TTC549 (cell line): ENCODE data around the gene MLLT10.

Source experiments
- FAIRE-seq: peaks from 2 replicates; lab custom pipeline; 2012; peaks lifted over from hg19 to GRCh38; lab: Jason Lieb, UNC

MLLT10 gene

DNA sequence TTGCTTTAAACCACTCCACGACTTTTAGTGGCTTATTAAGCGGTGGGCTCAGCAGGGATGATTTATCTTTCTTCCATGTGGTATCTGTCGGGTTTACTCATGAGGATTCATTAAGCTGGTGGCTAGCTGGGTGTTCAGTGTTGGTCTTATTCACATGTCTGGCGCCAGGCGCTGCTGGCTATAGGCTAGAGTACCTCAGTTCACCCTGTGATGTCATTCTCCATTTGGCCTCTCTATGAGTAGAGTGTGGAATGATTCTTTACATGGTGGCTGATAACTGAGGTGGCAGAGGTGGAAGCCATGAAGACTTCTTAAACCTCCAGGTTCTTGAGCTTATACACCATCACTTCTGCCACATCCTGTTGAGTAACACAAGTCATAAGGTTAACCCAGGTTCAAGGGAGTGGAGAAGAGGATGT lies 115.4 kb downstream of the MLLT10 start:
- FAIRE-seq: no peak

DNA sequence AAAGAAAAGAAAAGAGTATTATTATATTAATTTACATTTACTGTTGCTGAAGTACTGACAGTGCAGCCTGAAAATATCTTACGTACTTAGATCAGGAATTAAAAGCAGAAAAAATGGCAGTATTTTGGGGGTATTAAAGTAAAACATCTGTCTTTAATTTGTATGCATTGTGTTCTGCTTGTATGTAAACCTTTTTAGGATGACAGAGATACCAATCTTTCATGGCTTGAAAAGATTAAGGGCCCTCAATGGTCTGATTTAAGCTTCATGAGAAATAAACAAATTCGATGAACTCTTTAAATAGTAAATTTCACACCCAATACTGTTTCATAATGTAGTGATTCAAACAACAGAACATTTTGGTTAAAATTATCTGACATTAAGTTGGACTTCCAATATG lies 116.3 kb downstream of the MLLT10 start:
- FAIRE-seq: no peak

DNA sequence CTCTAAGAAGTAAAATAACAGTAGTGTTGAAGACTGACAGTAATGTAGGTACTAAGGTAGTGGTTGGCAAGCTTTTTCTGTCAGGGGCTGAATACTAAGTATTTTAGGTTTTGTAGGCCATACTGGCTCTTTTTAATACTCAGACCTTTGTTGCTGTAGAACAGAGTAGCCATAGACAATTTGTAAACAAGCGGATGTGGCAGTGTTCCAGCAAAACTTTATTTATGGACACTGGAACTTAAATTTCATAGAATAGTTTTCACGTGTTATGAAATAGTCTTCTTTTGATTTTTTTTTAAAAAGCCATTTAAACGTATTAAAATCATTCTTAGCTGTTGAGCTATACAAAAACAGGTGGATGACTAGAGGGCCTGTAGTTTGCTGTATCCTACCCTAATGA lies 121.2 kb downstream of the MLLT10 start:
- no peak for FAIRE-seq

DNA sequence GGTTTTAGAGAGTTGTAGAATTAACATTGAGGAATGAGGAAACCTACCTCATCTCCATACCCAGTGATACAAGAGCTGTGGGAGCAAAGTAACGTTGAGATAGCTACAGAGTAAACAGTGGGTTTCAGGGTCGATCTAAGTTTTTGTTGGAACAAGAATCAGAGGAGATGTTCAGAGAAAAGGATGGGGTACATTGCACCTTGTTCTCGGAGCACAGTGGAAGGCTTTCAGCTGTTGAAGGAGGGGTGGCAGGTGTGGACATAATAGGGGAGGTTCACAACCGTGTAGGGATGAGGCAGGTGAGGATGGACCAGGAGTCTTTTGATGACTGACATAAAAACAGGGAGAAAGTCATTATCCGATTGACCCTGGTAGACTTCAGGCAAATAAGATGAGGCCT lies 121.7 kb downstream of the MLLT10 start:
- FAIRE-seq: no peak

DNA sequence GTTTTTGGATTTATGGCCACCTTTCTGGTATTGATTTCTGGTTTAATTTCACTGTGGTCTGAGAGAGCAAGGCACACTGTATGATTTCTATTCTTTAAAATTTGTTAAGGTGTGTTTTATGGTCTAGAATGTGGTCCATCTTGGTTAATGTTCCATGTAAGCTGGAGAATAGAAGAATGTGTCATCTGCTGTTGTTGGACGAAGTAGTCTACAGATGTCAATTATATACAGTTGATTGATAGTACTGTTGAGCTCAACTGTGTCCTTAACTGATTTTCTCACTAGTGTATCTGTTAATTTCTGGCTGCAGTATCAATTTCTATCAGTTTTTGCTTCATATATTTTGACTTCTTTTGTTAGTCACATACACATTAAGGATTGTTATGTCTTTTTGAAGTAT lies 127.1 kb downstream of the MLLT10 start:
- FAIRE-seq: no peak

DNA sequence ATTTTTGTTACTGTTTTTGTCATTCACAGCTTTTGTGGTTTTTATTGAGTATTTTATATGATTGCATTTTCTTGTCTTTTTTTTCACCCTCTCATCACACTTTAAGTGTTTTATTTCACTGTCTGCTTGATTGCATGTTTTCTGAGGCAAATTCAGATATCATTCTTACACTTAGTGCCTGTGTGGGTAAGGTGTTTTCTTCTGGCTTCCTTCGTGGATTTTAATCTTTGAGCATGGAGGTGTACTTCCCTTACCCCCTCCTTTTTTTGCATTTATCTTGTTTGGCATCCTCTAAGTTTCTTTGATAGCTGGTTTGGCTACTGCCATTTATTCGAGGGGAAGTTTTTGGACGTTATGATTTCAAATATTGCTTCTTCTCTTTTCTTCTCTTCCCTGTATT lies 127.9 kb downstream of the MLLT10 start:
- FAIRE-seq: no peak

DNA sequence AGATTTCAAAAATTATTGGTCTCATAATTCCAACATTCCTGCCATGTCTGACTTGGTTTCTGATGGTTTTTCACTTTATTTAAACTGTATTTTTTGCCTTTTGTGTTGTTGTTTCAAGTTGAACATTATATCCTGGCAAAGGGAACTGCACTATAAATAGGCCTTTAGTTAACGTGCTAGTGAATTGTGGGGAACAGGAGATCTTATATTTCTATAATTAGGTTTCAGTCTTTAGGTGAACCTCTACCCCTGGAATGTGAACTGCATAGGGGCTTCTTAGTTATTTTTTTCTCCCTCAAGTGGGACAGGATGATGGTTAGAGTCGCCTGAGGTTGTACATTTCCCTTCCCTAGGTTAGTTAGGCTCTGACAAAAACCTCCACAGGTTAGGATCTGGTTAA lies 128.6 kb downstream of the MLLT10 start:
- peak; percentile 20 for FAIRE-seq

DNA sequence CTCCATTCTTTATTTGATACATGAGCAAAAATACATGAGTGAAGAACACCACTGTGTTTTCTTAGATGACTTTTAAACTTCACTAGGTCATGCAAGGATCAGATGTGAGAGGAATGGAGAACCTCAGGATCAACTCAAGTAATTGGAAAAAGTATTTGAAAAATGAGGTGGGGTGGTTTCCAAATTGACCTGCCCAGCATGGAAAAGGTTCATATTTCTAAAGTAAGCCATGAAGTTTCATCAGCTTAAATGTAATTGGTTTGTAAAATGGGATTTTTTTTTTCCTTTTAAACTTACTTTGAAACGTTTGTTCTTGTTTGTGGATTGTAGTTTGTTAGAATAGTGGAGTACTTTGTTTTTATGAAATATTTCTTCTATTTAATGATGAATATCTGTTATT lies 134.8 kb downstream of the MLLT10 start:
- FAIRE-seq: no peak

DNA sequence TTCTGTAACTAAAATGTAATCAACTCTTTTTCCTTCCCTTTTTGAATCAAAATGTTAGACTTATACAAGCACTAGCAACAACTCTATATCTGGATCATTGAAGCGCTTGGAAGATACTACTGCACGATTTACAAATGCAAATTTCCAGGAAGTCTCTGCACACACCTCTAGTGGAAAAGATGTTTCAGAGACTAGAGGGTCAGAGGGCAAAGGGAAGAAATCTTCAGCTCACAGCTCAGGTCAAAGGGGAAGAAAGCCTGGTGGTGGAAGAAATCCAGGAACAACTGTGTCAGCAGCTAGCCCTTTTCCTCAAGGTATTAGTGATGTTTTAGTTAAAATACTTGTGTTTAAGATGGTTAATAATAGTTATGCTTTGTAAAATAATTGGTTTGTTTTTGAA lies 136.4 kb downstream of the MLLT10 start:
- FAIRE-seq: no peak

DNA sequence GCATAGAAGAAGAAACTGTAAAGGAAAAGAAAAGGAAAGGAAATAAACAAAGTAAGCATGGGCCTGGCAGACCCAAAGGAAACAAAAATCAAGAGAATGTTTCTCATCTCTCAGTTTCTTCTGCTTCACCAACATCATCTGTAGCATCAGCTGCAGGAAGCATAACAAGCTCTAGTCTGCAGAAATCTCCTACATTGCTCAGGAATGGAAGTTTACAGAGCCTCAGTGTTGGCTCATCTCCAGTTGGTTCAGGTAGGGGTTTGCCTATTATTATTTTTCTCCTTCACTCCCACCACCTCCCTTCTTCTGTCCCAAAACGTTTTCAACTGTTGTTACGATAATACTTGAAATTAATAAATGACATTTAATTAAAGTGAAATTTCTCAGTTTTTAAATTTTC lies 139.6 kb downstream of the MLLT10 start:
- no peak for FAIRE-seq

DNA sequence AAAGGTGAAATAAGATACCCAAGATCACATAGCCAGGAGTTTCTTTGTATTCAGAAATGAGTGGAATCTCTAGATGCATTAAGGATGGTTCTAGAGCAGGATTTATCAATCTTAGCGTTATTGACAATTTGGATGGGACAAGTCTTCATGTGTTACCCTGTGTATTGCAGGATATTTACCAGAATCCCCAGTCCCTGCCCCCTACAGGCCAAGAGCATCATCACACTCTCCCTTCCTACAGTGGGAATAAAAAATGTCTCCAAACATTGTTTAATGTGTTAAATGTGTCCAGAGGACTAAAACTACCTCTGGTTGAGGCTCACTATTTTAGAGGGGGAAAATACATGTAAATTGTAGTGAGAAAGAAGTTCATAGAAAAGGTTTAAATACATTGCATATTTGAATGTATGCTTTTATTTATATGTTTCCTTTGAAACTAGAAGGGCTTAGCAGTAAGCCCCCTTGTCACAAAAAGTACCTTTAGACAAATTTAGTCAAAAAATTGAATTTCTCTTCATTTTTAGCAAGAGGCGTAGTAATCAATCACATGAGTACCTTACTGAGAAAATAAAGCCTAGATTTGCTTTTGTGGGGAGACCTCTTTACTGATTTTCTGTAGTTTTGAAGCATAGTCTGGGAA lies 141.2 kb downstream of the MLLT10 start:
- no peak for FAIRE-seq

DNA sequence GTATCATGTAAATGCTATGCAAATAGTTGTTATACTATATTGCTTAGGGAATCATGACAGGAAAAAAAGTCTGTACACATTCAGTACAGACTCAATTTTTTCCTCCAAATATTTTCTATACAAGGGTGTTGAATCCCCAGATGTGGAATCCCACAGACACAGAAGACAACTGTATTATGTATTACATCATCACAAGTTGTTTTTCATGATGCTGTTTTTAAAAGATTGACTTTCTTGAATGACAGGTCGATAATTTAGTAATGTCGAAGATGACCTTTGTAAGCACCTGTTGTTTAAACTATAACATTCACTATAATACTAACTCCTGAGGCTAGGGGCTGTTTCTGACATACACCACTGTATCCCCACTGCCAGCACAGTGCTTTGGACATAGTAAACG lies 143.5 kb downstream of the MLLT10 start:
- no peak for FAIRE-seq

DNA sequence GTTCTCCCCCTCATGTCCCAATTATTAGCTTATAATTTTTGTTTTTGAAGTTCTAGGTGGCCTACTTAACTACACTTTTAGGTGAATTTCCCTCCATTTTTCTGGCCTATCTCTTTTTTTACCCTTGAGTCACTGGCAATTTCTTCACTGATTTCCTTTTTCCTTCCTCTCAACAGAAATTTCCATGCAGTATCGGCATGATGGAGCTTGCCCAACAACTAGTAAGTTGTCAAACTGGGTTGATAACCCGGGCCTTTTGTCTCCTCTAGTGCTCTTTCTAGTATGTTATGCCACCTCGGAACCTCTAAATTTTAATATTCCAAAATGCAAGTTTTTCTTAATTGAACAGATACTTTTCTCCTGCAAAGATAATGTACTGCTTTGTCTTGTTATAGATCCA lies 147.1 kb downstream of the MLLT10 start:
- no peak for FAIRE-seq

DNA sequence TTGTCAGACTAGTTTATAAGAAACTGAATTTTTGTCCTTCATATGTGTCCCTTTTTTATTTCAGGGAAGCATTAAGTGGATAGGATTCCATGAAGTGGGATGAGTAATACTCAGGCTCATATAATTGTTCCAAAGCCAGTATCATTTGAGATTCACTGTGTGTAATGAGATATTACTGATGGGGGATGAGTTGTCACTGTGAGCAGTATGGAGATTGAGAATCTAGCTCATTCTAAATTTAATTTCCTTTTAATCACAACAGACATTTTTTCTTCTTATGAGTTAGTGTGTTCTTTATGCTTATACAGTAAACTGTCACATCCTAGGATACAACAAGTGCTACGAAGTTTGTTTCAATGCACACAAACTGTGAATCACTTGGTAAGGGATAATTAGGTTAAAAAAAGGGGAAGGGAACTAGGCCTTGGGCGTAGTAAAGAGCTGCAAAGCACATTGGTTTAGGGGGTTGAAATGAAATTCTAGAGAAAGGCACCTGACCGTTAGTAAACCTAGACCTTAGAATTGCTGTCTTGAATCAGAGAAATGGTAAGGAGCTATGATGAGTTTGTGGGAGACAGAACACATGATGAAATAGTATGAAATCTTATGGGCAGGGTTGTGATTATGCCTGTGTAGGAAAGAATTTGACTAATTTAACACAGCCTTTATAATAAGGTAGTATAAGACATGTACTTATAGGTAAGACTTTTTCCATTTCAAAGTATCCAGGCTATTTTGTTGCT lies 153.4 kb downstream of the MLLT10 start:
- no peak for FAIRE-seq

DNA sequence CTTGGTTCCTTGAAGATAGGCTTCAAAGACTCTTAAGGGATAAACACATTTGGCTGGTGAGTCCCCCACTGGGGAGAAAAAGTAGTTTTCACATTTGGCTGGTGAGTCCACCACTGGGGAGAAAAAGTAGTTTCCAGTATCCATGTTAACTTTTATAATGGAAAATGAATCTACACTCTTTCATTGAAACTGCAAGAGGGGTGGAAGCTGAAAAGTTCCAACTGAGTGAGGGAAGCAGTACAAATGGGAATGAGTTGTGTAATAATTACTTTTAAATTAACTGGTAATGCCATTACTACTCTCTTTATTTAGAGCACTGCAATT lies 153.9 kb downstream of the MLLT10 start:
- FAIRE-seq: no peak

DNA sequence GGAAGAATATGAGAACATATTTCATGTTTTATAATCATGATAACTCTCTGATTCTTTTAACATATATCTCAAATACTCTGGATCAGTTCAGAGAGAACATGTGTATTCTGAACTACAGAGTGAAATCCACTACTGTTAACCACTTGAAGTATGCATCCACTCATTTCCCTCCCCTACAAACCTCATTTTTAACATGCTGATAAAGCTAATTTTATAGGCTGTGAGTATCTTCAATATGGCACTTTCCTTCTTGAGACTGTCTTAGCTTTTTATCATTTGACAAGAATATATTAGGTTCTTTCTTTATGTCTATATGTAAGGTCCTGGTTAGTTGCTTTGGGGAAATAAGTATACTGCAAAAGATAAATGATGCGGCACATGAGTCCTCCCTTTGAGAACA lies 154.8 kb downstream of the MLLT10 start:
- no peak for FAIRE-seq

DNA sequence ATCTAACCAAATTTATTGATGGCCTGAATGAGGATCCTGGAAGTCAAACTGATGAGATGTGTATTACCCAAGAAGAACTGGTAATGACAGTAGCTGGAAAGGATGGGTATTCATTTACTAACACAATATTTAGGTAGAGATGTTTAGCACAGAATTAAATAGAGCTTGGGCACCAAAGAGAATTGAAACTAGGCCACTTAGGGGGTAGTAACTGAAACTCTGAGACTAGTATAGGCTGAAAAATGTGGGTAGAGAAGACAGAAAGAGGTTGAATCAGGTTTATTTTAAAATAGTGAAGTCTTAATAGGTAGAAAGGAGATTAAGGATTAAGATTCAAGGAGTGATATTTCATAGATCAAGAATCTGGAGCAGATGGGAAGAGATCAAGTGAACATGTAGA lies 155.8 kb downstream of the MLLT10 start:
- FAIRE-seq: no peak

DNA sequence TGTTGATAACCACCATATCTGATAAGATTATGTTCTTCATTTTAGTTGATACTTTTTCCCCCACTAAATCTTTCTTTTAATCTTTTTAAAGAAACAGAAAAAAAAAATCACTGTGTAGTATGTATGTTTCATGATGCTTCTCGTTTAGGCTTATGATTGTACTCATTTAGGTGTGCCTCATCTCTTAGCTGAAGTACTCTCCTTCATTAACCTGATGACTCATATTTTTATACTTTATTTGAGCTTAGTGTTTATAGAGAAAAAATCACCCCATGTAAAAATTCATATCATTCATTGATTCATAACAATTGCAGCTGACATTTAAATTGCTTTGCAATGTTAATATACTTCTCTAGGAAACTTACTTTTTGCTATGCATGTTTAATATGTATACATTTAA lies 158.9 kb downstream of the MLLT10 start:
- no peak for FAIRE-seq

DNA sequence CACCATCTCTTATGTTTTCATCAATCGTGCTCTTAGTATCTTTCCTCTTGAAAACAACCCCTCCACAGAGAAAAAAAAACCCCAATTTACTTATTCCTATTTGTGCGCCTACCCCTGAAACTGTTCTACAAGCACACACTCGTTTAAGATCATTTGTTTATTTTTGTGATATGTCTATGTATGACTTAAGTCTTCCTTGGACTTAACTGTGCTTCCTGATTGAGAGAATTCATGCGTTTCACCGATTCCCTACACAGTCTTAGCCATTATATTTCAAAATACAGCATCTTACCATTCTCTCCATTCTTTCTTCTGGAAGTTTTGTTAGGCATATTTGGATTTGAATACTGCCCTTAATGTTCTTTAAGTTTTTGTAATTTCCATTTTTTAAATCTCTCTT lies 159.4 kb downstream of the MLLT10 start:
- no peak for FAIRE-seq

DNA sequence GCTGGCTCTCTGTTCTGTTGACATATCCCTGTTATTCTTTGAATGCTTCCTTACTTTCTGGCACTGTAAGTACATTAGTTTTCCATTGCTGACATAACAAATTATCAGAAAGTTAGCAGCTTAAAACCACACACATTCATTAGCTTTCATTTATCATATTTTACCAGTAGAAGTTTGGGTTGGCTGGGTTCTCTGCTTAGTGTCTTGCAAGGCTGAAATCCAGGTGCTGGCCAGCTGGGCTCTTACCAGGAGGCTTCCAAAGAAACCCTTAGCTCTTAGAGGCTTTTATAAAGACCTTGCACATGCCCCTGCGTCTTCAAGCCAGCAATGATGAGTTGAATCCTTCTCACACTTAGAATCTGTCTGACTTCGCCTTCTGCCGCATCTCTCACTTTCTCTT lies 160.6 kb downstream of the MLLT10 start:
- FAIRE-seq: no peak

DNA sequence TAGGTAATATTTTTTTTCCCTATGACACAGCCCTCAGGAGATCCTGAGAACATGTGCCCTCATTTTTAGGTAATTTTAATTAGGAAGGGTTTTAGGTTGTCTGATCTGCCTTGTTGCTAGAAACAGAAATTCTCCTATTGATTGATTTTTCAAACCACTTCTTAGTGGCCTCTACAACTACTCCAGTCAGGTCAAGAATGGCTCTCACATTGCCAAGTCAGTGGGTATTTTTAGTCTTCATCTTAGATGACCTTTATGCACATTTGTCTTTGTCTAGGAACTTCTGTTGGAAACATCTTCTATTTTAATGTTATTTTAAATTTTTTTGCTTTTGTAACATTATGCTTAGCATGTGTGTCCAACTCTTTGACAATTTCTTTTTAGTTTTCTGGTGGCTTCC lies 162.3 kb downstream of the MLLT10 start:
- FAIRE-seq: no peak

DNA sequence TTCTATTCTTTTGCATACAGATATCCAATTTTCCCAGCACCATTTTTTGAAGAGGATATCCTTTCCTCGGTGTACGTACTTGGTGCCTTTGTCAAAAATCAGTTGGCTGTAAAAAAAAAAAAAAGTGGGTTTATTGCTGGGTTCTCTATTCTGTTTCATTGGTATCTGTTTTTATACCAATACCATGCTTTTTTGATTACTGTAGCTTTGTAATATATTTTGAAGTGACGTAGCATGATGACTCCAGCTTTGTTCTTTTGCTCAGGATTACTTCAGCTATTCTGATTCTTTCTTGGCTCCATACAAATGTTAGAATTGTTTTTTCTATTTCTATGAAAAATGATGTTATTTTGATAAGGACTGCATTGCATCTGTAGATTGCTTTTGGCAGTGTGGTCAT lies 165.5 kb downstream of the MLLT10 start:
- no peak for FAIRE-seq

DNA sequence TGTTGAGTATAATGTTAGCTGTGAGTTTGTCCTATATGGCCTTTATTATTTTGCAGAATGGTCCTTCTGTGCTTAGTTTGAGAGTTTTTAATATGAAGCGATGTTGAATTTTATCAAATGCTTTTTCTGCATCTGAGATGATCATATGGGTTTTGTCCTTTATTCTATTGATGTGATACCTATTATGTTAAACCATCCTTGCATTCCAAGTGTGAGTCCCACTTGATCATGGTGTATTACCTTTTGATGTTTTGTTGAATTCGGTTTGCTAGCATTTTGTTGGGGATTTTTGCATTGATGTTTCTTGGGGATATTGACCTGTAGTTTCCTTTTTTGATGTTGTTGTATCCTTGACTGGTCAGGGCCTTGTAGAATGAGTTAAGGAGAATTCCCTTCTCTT lies 166.4 kb downstream of the MLLT10 start:
- no peak for FAIRE-seq

DNA sequence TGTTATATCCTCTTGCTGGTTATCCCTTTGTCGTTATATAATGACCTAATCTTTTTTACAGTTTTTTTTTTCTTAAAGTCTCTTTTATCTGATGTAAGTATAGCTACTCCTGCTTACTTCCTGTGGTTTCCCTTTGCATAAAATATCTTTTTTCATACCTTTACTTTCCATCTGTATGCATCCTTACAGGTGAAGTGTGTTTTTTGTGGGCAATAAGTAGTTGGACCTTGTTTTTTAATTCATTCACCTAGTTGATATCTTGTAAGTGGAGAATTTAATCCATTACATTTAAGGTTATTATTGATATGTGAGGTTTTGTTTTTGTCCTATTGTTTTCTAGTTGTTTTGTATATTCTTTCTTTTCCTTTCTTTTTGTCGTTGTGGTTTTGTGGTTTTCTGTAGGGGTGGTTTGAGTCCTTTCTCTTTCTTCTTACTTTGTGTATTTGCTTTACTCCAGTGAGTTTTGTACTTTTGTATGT lies 168.6 kb downstream of the MLLT10 start:
- no peak for FAIRE-seq
